ENCODE measurements around the gene MCM9. TPM values are rescaled to one million over a fixed set of nuclear protein-coding genes. Genes with fewer than 3 reads are reported as not detected.

The MCM9 gene
- polyA plus RNA-seq, 3 donors = 9.4 to 11.9 (median 9.8) TPM

DNA sequence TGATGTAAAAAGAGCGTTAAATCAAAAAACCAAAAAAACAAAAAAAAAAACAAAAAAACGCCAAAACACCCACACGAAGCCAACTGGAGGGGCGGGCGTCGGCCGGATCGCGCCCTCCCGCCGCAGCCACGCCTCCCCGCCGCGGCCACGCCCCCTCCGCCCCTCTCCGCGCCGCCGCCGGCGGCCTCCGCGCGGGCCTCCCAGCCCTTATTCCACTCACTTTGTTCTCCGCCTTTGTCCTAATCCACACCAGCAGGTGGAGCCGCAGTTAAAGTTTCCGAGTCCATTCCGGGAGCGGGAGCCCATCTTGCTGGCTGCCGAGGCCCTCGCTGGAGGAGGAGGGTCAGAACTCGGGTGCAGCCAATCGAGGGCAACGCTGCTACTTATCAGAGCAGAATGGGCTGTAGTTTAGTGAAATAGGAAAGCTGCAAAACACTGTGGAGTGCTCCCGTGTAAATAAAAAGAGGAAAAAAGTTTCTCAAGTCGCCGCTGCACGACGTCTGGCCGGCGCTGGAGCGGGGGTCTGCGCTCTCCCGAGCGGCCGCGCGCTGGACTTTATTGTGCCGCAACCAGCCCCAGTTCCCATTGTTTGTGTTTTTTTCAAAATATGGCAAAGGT lies 41.0 kb downstream of the MCM9 start, which contains the start of gene ASF1A:
ASF1A (plus strand) TSS at position 346 of the 618 bp plus-strand sequence; CDS start at position 608, 262 bp downstream.
- Histone ChIP-seq H4K20me1 (ENCODE audit: insufficient read depth, low read length) (peaks cover 19% of the 10 kb centered on the region), H3K79me2 (ENCODE audit: insufficient read depth, low read length) (peaks cover 79% of the 10 kb centered on the region), H3K4me1 (ENCODE audit: control insufficient read depth in 1 of 2, insufficient read depth in 2 of 2, low read length in 2 of 2) (peaks cover 30 to 44% of the 10 kb centered on the region in 2 donors), H3K9me3 (replicated peaks in 1 of 2; ENCODE audit: control insufficient read depth in 1 of 2, insufficient read depth in 1 of 2, low read length in 2 of 2) (no peaks in the 10 kb centered on the region), H3K27me3 (ENCODE audit: control insufficient read depth in 2 of 2, insufficient read depth in 2 of 2, low read length in 2 of 2) (no peaks in the 10 kb centered on the region), H2AFZ (ENCODE audit: insufficient read depth, low read depth, low read length, poor library complexity, severe bottlenecking) (peak within 1 kb of the TSS; percentile 93), H3K36me3 (replicated peaks in 1 of 2; ENCODE audit: control insufficient read depth in 1 of 2, insufficient read depth in 2 of 2, low read length in 2 of 2) (peaks cover under 1 to 5% of the 10 kb centered on the region in 2 donors), H3K4me3 (replicated peaks in 1 of 3; ENCODE audit: low read depth in 2 of 3, low read length in 3 of 3) (peak within 1 kb of the TSS; percentile 84 to 99 (median 96)), H3K9ac (ENCODE audit: insufficient read depth, low read length, poor library complexity, severe bottlenecking) (peak within 1 kb of the TSS; percentile 94), H3K27ac (ENCODE audit: low read depth in 1 of 2, low read length in 2 of 2) (peak within 1 kb of the TSS; percentile 88 to 91), H3K4me2 (replicated peaks; ENCODE audit: extremely low read depth, low read length, poor library complexity, severe bottlenecking) (peak within 1 kb of the TSS; percentile 98)
- peak; percentile 43 for TF ChIP-seq CTCF (IDR thresholded peaks at IDR 0.05)
- DNase-seq = peak; percentile 83 to 91 (median 85)
- Mint-ChIP-seq H3K4me3 (peak within 1 kb of the TSS; percentile 97), H3K9me3 (no peaks in the 10 kb centered on the region), H3K4me1 (peaks cover 36% of the 10 kb centered on the region), H3K36me3 (peaks cover 9 to 11% of the 10 kb centered on the region in 2 donors), H3K27me3 (ENCODE audit: low read depth in 3 of 3) (peaks cover 0 to 3% (median 0%) of the 10 kb centered on the region in 3 donors), H3K27ac (peak within 1 kb of the TSS; percentile 87 to 97 (median 95))
- intact Hi-C loops (cut with micrococcal nuclease) = loop anchor here (2.0 to 10.0 kb wide), 5 partner anchors 38 to 242 kb away; partner anchors contain the start of genes CEP85L (in 1 of the 2) and MCM9 (in 1 of the 2)
- WGBS (ENCODE audit: insufficient coverage) = under 1% methylated on average over 25 of the region's 51 CpGs

DNA sequence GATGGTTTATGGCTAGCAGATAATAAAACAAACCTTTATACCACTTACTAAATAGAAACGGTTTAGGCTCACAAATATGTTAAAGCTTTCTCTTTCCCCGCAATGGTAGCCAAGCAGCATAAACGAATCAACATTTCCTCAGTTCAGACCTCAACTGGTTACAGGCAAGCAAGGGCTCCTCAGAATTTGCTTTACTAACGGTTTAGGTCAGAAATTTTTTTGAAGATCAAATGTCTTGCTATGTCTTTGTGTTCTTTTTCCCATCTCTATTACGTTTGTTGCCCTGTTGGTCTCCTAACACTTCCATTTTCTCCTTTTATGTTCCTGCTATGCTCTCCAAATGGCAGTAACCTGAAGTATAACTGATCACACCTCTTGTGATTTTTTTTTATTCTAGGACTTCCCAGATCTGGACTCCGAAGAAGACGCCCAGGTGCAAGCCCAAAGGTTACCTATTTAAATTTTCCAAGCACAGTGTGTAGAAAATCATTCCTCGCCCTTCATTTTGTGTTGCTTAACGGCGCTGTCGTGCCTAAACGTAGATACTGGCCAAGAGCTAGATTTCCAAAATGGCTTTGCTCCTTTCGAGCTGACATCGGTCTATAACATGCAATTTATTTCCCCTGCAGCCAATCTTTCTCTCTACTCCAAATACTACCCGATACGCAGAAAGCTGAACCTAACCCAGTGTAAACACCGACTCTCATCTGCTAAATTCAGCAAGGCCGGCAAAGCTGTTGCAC lies 41.7 kb downstream of the MCM9 start:
- Histone ChIP-seq H3K9me3 (replicated peaks in 1 of 2; ENCODE audit: control insufficient read depth in 1 of 2, insufficient read depth in 1 of 2, low read length in 2 of 2) (no peaks in the 10 kb centered on the region), H2AFZ (ENCODE audit: insufficient read depth, low read depth, low read length, poor library complexity, severe bottlenecking) (peak overlapping the region; percentile 93), H3K79me2 (ENCODE audit: insufficient read depth, low read length) (peaks cover 79% of the 10 kb centered on the region), H3K27ac (ENCODE audit: low read depth in 1 of 2, low read length in 2 of 2) (peak overlapping the region in 1 of 2 donors; percentile 81), H3K4me3 (replicated peaks in 1 of 3; ENCODE audit: low read depth in 2 of 3, low read length in 3 of 3) (peak overlapping the region; percentile 62 to 99 (median 84)), H4K20me1 (ENCODE audit: insufficient read depth, low read length) (peaks cover 20% of the 10 kb centered on the region), H3K4me1 (ENCODE audit: control insufficient read depth in 1 of 2, insufficient read depth in 2 of 2, low read length in 2 of 2) (peaks cover 30 to 44% of the 10 kb centered on the region in 2 donors), H3K36me3 (replicated peaks in 1 of 2; ENCODE audit: control insufficient read depth in 1 of 2, insufficient read depth in 2 of 2, low read length in 2 of 2) (no peaks in the 10 kb centered on the region), H3K27me3 (ENCODE audit: control insufficient read depth in 2 of 2, insufficient read depth in 2 of 2, low read length in 2 of 2) (no peaks in the 10 kb centered on the region), H3K4me2 (replicated peaks; ENCODE audit: extremely low read depth, low read length, poor library complexity, severe bottlenecking) (peak overlapping the region; percentile 98), H3K9ac (ENCODE audit: insufficient read depth, low read length, poor library complexity, severe bottlenecking) (peak overlapping the region; percentile 94)
- peaks cover 36% of the 10 kb centered on the region for H3K4me1 Mint-ChIP-seq
- no peaks in the 10 kb centered on the region for H3K9me3 Mint-ChIP-seq
- peaks cover 0 to 1% (median 0%) of the 10 kb centered on the region in 3 donors for H3K27me3 Mint-ChIP-seq (ENCODE audit: low read depth in 3 of 3)
- H3K27ac Mint-ChIP-seq = peak overlapping the region; percentile 70 to 96 (median 94)
- intact Hi-C loops (cut with micrococcal nuclease) = loop anchor here (5.0 to 10.0 kb wide), 4 partner anchors 39 to 241 kb away; partner anchors contain the start of gene CEP85L (in 1 of the 2)
- TF ChIP-seq CTCF (IDR thresholded peaks at IDR 0.05) = no peak
- peaks cover 10 to 12% of the 10 kb centered on the region in 2 donors for H3K36me3 Mint-ChIP-seq
- peak overlapping the region; percentile 97 for H3K4me3 Mint-ChIP-seq
- 0% methylated on average over 14 of the region's 18 CpGs for WGBS (ENCODE audit: insufficient coverage)
- DNase-seq = peak; percentile 13 to 21 (median 20)

Measured in CD14-positive monocyte (primary cell).